IMR-90 (cell line): Measurements from ENCODE around the gene ARHGEF7. TPM values are rescaled to one million over a fixed set of nuclear protein-coding genes. Genes with fewer than 3 reads are reported as not detected.

Experiments used
- ATAC-seq: fragments of 200-7000 bp; cut with Tn5 transposase; 2 replicates; pipeline ENCODE4 v1.9.1; 2020; ENCODE audit warnings: low read depth, mild to moderate bottlenecking, moderate library complexity
- BruUV-seq: library from RNA; stranded (reverse); fragments of 400-500 nt; replicated peaks from 2 replicates; lab custom pipeline; 2021; lab: Mats Ljungman, UMichigan
- CTCF ChIA-PET: fragments of 300-600 bp; formaldehyde crosslinking; extraction: SDS; loops from one replicate; lab custom pipeline; 2021; ENCODE audit warnings: antibody characterized with exemption; lab: Yijun Ruan, JAX
- POLR2A ChIA-PET: fragments of 300-600 bp; sonication (Branson Sonifier 250); formaldehyde crosslinking; loops from one replicate; lab custom pipeline; 2022; ENCODE audit warnings: antibody characterized with exemption; ENCODE audit not compliant: unreplicated experiment; lab: Charles Lee
- DNase-seq: peaks from one replicate; pipeline ENCODE4 v3.0.0; 2013
- H2AFZ ChIP-seq: replicated peaks from 2 replicates; pipeline ENCODE3; 2013; ENCODE audit warnings: low read length, mild to moderate bottlenecking; ENCODE audit not compliant: poor library complexity
- H2AK5ac ChIP-seq: 2 replicates; pipeline ENCODE4 v1.6.1; 2013; ENCODE audit warnings: low read depth, low read length, inconsistent platforms
- H2AK9ac ChIP-seq: replicated peaks from 2 replicates; pipeline ENCODE3; 2013; ENCODE audit warnings: mild to moderate bottlenecking, low read depth, low read length, moderate library complexity; ENCODE audit not compliant: poor library complexity
- H2BK120ac ChIP-seq: 2 replicates; pipeline ENCODE4 v1.6.1; 2013; ENCODE audit warnings: low read depth, low read length, inconsistent platforms
- H2BK15ac ChIP-seq: 3 replicates; pipeline ENCODE4 v1.6.1; 2013; ENCODE audit warnings: low read depth, low read length, inconsistent platforms
- H2BK20ac ChIP-seq: 2 replicates; pipeline ENCODE4 v1.6.1; 2013; ENCODE audit warnings: low read depth, mild to moderate bottlenecking, inconsistent platforms, low read length, moderate library complexity
- H2BK5ac ChIP-seq: 2 replicates; pipeline ENCODE4 v1.6.1; 2013; ENCODE audit warnings: mild to moderate bottlenecking, low read depth, low read length, inconsistent platforms; ENCODE audit not compliant: poor library complexity, severe bottlenecking
- H3K14ac ChIP-seq: replicated peaks from 2 replicates; pipeline ENCODE4 v1.6.1; 2013; ENCODE audit warnings: low read depth, low read length, inconsistent platforms
- H3K18ac ChIP-seq: 2 replicates; pipeline ENCODE4 v1.6.1; 2013; ENCODE audit warnings: low read depth, low read length, control low read depth
- H3K23ac ChIP-seq: 2 replicates; pipeline ENCODE4 v1.6.1; 2013; ENCODE audit warnings: low read depth, low read length, inconsistent platforms
- H3K27ac ChIP-seq: 2 replicates; pipeline ENCODE4 v1.5.1; 2013; ENCODE audit warnings: mild to moderate bottlenecking, control low read depth, low read length; ENCODE audit not compliant: insufficient read depth
- H3K27me3 ChIP-seq: 2 replicates; pipeline ENCODE4 v1.6.1; 2013; ENCODE audit warnings: low read length; ENCODE audit not compliant: control insufficient read depth, insufficient read depth
- H3K36me3 ChIP-seq: 2 replicates; pipeline ENCODE4 v1.6.1; 2013; ENCODE audit warnings: low read length, mixed read lengths; ENCODE audit not compliant: control insufficient read depth, insufficient read depth
- H3K4ac ChIP-seq: 2 replicates; pipeline ENCODE4 v1.6.1; 2013; ENCODE audit warnings: low read depth, low read length, inconsistent platforms
- H3K4me1 ChIP-seq: 2 replicates; pipeline ENCODE4 v1.6.1; 2013; ENCODE audit warnings: low read length, mixed read lengths; ENCODE audit not compliant: control insufficient read depth, insufficient read depth
- H3K4me2 ChIP-seq: 2 replicates; pipeline ENCODE4 v1.6.1; 2013; ENCODE audit warnings: low read depth, mild to moderate bottlenecking, control low read depth, low read length, moderate library complexity
- H3K4me3 ChIP-seq: 2 replicates; pipeline ENCODE4 v1.5.1; 2013; ENCODE audit warnings: low read depth, mild to moderate bottlenecking, control low read depth, low read length, moderate library complexity; ENCODE audit not compliant: insufficient read depth
- H3K56ac ChIP-seq: 2 replicates; pipeline ENCODE4 v1.6.1; 2013; ENCODE audit warnings: low read length, inconsistent platforms; ENCODE audit not compliant: insufficient read depth; ENCODE audit errors: extremely low read depth
- H3K79me1 ChIP-seq, 2 experiments: 2 replicates each; pipeline ENCODE4 v1.6.1; 2013; ENCODE audit warnings: low read length in 2 of 2, inconsistent platforms in 1 of 2, low read depth in 1 of 2
- H3K9ac ChIP-seq: 2 replicates; pipeline ENCODE4 v1.6.1; 2013; ENCODE audit warnings: low read depth, low read length, control low read depth
- H3K9me1 ChIP-seq: 2 replicates; pipeline ENCODE4 v1.6.1; 2013; ENCODE audit warnings: low read length, inconsistent platforms; ENCODE audit not compliant: insufficient read depth
- H3K9me3 ChIP-seq: 2 replicates; pipeline ENCODE4 v1.6.1; 2013; ENCODE audit warnings: low read length; ENCODE audit not compliant: control insufficient read depth, insufficient read depth
- H4K20me1 ChIP-seq: 2 replicates; pipeline ENCODE4 v1.6.1; 2013; ENCODE audit warnings: low read length, inconsistent platforms; ENCODE audit not compliant: insufficient read depth
- H4K5ac ChIP-seq: 2 replicates; pipeline ENCODE4 v1.6.1; 2013; ENCODE audit warnings: mild to moderate bottlenecking, low read depth, low read length, control low read depth
- H4K8ac ChIP-seq, 2 experiments: 2 replicates each; pipeline ENCODE4 v1.6.1; 2013; ENCODE audit warnings: low read depth in 2 of 2, low read length in 2 of 2, control low read depth in 1 of 2, inconsistent platforms in 1 of 2
- H4K91ac ChIP-seq: 2 replicates; pipeline ENCODE4 v1.6.1; 2013; ENCODE audit warnings: low read depth, low read length, inconsistent platforms; ENCODE audit not compliant: insufficient read depth
- NFE2L2 ChIP-seq: fragments of 150-350 bp; IDR thresholded peaks from 2 replicates; pipeline ENCODE4 v1.6.1; 2016; ENCODE audit warnings: low read depth, mild to moderate bottlenecking, low read length
- WGBS, 2 experiments: methylation state at CpG; one replicate each; pipeline versions ENCODE4 v1.1.5 to v1.1.7; 2013; ENCODE audit warnings: missing lambda C conversion rate in 2 of 2; ENCODE audit not compliant: insufficient read length in 1 of 2; ENCODE audit errors: extremely low coverage in 2 of 2; 5-methylcytosine and 5-hydroxymethylcytosine counted together
- dilution Hi-C: fragments of 300-500 bp; cut with HindIII; formaldehyde crosslinking; loops from one replicate; pipeline ENCODE4 v1.14.3; 2018; ENCODE audit warnings: low sequenced_read_pairs; ENCODE audit not compliant: unreplicated experiment
- in situ Hi-C: fragments of 300-500 bp; cut with MboI; formaldehyde crosslinking; loops from 3 replicates; pipeline ENCODE4 v1.14.3; 2019; ENCODE audit warnings: low sequenced_read_pairs, inconsistent platforms, mixed read lengths
- intact Hi-C: fragments of 100-400 bp; cut with micrococcal nuclease; formaldehyde crosslinking; loops from 2 replicates; pipeline ENCODE4 v1.10.0; 2022
- polyA plus RNA-seq, 3 experiments: library from polyadenylated mRNA; depleted of rRNA; stranded (reverse); fragments of >200 nt; gene quantifications; 2 replicates each; pipeline ENCODE4 v1.2.3, GENCODE V29; 2012; ENCODE audit warnings: low replicate concordance in 1 of 3
- total RNA-seq: library from RNA; depleted of rRNA; stranded (reverse); fragments of >200 nt; gene quantifications from 2 replicates; pipeline ENCODE4 v1.2.3, GENCODE V29; 2012

ARHGEF7 gene
- total and polyA plus RNA-seq, 2 of the 4 experiments (the other 2 are of a cell fraction): 32.9 to 59.0 TPM

DNA sequence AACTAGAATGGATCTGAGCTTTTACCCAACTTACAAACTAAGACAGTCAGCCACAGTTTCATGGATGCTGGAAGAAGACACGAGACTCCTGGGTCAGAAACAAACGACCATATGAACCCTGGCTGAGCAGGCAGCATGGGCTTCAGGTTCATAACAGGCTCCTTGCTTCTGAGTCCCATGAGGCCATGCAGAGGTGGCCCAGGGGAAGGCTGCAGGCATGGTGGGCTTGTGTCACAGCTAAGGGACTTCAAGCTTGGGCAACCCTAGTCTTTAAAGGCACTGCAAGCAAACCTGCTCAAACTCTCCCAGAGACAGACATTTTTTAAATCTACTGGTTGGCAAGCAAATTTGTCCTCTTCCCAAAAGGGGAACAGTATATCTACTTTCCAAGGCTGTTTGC is 5.1 kb upstream of the ARHGEF7 start:
- CTCF ChIA-PET: no interaction called here
- no peak overlapping the region for H3K18ac ChIP-seq
- H3K14ac ChIP-seq: no peak overlapping the region
- no peaks in the 10 kb centered on the region for H3K9me1 ChIP-seq
- H3K23ac ChIP-seq: no peak overlapping the region
- H2BK20ac ChIP-seq: no peak overlapping the region
- dilution Hi-C loops: no loop called here
- H3K56ac ChIP-seq: no peak overlapping the region
- no peak overlapping the region for H3K4me2 ChIP-seq
- no peak overlapping the region for H3K27ac ChIP-seq
- no peak overlapping the region for H4K5ac ChIP-seq
- H3K4me1 ChIP-seq: no peaks in the 10 kb centered on the region
- H4K8ac ChIP-seq: no peak overlapping the region
- no peak overlapping the region for H4K91ac ChIP-seq
- H3K9me3 ChIP-seq: peaks cover 16% of the 10 kb centered on the region
- ATAC-seq (no peak), DNase-seq (no peak)
- no peak overlapping the region for H3K4ac ChIP-seq
- WGBS, 2 experiments: no CpG with 5 or more reads among the region's 2 CpGs
- POLR2A ChIA-PET: no interaction called here
- intact Hi-C loops: no loop called here
- H2BK5ac ChIP-seq: no peak overlapping the region
- no peak overlapping the region for H2AFZ ChIP-seq
- BruUV-seq: no TSS peak
- H2BK120ac ChIP-seq: no peak overlapping the region
- H4K20me1 ChIP-seq: no peaks in the 10 kb centered on the region
- peaks cover 54% of the 10 kb centered on the region for H3K27me3 ChIP-seq
- in situ Hi-C loops: no loop called here
- no peak overlapping the region for H2AK9ac ChIP-seq
- H3K36me3 ChIP-seq: no peaks in the 10 kb centered on the region
- no peak for TF ChIP-seq NFE2L2
- no peak overlapping the region for H3K9ac ChIP-seq
- H3K79me1 ChIP-seq: no peaks in the 10 kb centered on the region
- H2AK5ac ChIP-seq: no peak overlapping the region
- H3K4me3 ChIP-seq: no peak overlapping the region
- H2BK15ac ChIP-seq: no peak overlapping the region
